Measurements from ENCODE around the gene NAA60.

Gene NAA60

GRCh38 chr16:3536271-3536731 is 92.8 kb downstream of the NAA60 start:
- no peaks in the 10 kb centered on the region for H3F3A ChIP-seq (ENCODE audit: low read depth)

More at GRCh38 chr16:3536271-3536731, 92.8 kb downstream of the NAA60 start:
- TF ChIP-seq EZH2phosphoT487 (IDR thresholded peaks at IDR 0.05; ENCODE audit: borderline replicate concordance), result no peak
- TF ChIP-seq, protein P1, sequence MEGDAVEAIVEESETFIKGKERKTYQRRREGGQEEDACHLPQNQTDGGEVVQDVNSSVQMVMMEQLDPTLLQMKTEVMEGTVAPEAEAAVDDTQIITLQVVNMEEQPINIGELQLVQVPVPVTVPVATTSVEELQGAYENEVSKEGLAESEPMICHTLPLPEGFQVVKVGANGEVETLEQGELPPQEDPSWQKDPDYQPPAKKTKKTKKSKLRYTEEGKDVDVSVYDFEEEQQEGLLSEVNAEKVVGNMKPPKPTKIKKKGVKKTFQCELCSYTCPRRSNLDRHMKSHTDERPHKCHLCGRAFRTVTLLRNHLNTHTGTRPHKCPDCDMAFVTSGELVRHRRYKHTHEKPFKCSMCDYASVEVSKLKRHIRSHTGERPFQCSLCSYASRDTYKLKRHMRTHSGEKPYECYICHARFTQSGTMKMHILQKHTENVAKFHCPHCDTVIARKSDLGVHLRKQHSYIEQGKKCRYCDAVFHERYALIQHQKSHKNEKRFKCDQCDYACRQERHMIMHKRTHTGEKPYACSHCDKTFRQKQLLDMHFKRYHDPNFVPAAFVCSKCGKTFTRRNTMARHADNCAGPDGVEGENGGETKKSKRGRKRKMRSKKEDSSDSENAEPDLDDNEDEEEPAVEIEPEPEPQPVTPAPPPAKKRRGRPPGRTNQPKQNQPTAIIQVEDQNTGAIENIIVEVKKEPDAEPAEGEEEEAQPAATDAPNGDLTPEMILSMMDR (conservative IDR thresholded peaks at IDR 0.05; ENCODE audit: low read length), result no peak
- no peaks in the 10 kb centered on the region for H3K79me2 ChIP-seq (ENCODE audit: insufficient read depth, low read length)
- H3K4me1 ChIP-seq (ENCODE audit: insufficient read depth, low read length, poor library complexity, severe bottlenecking), result no peaks in the 10 kb centered on the region
- H4K20me1 ChIP-seq (ENCODE audit: insufficient read depth, low read length, poor library complexity, severe bottlenecking), result no peaks in the 10 kb centered on the region
- no peak overlapping the region for H3K4me2 ChIP-seq (ENCODE audit: low read depth, low read length, poor library complexity, severe bottlenecking)
- H3K9me2 ChIP-seq (replicated peaks; ENCODE audit: low read depth, low read length), result no peaks in the 10 kb centered on the region
- no peak overlapping the region for H3K9ac ChIP-seq (ENCODE audit: low read depth, low read length, poor library complexity, severe bottlenecking)
- H3K4me3 ChIP-seq (ENCODE audit: low read length, poor library complexity, severe bottlenecking), result no peak overlapping the region
- no peaks in the 10 kb centered on the region for H3K27me3 ChIP-seq (ENCODE audit: insufficient read depth, low read length, poor library complexity, severe bottlenecking)
- H3K36me3 ChIP-seq (ENCODE audit: insufficient read depth, low read length), result 0 out of 2 replicates have a peak, but pooled peaks cover 3% of the 10 kb centered on the region
- H3K9me3 ChIP-seq (ENCODE audit: insufficient read depth, low read depth, low read length), result no peaks in the 10 kb centered on the region
- no peak overlapping the region for H2AFZ ChIP-seq (ENCODE audit: low read length)

All from Loucy (cell line).